ENCODE measurements around the gene CDH13.

The CDH13 gene

DNA sequence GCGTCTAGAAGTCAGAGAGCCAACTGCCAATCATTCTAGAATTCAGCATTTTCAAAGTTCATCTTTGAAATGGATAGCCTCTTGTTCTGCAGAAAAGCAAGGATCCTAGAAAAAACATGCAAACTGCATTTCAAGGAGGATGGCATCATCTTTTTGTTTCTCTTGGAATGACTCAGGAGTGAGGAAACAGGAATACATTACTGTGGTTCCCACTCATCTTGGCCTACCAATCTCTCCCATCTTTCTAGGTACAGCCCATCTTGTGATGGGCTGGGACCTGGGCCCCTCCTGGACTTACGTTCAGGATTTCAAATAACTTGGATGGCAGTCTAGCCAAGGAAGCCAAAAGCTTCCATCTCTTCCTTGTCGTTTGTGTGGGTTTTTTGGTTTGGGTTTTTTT lies 363.4 kb downstream of the CDH13 start:
- Histone ChIP-seq H4K20me1 (ENCODE audit: control insufficient read depth, insufficient read depth, low read depth, low read length) (no peaks in the 10 kb centered on the region), H3K4me2 (ENCODE audit: low read length) (no peak overlapping the region), H3K27ac (ENCODE audit: low read depth, low read length) (no peak overlapping the region), H3K4me1 (ENCODE audit: control insufficient read depth, low read length) (no peaks in the 10 kb centered on the region), H3K79me2 (ENCODE audit: control insufficient read depth, low read length) (no peaks in the 10 kb centered on the region), H3K9me2 (replicated peaks; ENCODE audit: control insufficient read depth, low read length) (no peaks in the 10 kb centered on the region), H3K36me3 (ENCODE audit: control insufficient read depth, low read length) (no peaks in the 10 kb centered on the region), H3F3A (ENCODE audit: control insufficient read depth, insufficient read depth) (no peaks in the 10 kb centered on the region), H3K27me3 (ENCODE audit: control insufficient read depth, low read length) (no peaks in the 10 kb centered on the region), H3K4me3 (ENCODE audit: low read length) (no peak overlapping the region), H3K9me3 (ENCODE audit: control insufficient read depth, insufficient read depth, low read length) (no peaks in the 10 kb centered on the region)
- TF ChIP-seq, protein P1, sequence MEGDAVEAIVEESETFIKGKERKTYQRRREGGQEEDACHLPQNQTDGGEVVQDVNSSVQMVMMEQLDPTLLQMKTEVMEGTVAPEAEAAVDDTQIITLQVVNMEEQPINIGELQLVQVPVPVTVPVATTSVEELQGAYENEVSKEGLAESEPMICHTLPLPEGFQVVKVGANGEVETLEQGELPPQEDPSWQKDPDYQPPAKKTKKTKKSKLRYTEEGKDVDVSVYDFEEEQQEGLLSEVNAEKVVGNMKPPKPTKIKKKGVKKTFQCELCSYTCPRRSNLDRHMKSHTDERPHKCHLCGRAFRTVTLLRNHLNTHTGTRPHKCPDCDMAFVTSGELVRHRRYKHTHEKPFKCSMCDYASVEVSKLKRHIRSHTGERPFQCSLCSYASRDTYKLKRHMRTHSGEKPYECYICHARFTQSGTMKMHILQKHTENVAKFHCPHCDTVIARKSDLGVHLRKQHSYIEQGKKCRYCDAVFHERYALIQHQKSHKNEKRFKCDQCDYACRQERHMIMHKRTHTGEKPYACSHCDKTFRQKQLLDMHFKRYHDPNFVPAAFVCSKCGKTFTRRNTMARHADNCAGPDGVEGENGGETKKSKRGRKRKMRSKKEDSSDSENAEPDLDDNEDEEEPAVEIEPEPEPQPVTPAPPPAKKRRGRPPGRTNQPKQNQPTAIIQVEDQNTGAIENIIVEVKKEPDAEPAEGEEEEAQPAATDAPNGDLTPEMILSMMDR (IDR thresholded peaks at IDR 0.05; ENCODE audit: low read depth, low read length, poor library complexity, severe bottlenecking): no peak
- TF ChIP-seq EZH2phosphoT487 (IDR thresholded peaks at IDR 0.05; ENCODE audit: borderline replicate concordance, low read length): no peak

DNA sequence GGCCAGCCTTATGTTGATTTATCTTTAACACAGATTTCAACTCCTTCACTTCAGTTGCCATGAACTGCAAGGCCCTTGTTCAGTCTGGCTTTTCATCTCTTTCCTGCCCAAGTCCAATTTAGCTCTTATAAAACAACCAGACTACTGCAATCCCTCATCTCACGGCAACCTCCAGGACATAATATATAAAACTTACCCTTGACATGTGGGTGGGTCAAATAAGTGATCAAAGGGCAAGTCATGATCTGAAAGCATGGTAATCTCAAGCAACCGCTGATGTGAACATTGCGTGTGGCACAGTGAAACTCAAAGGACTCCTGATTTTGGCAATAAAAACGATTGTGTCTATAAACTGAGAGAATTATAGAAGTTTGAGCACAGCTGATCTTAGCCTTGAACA lies 364.6 kb downstream of the CDH13 start:
- Histone ChIP-seq H3K4me1 (ENCODE audit: control insufficient read depth, low read length) (no peaks in the 10 kb centered on the region), H4K20me1 (ENCODE audit: control insufficient read depth, insufficient read depth, low read depth, low read length) (no peaks in the 10 kb centered on the region), H3K36me3 (ENCODE audit: control insufficient read depth, low read length) (no peaks in the 10 kb centered on the region), H3K9me2 (replicated peaks; ENCODE audit: control insufficient read depth, low read length) (no peaks in the 10 kb centered on the region), H3F3A (ENCODE audit: control insufficient read depth, insufficient read depth) (no peaks in the 10 kb centered on the region), H3K4me2 (ENCODE audit: low read length) (no peak overlapping the region), H3K27ac (ENCODE audit: low read depth, low read length) (no peak overlapping the region), H3K9me3 (ENCODE audit: control insufficient read depth, insufficient read depth, low read length) (no peaks in the 10 kb centered on the region), H3K4me3 (ENCODE audit: low read length) (no peak overlapping the region), H3K27me3 (ENCODE audit: control insufficient read depth, low read length) (no peaks in the 10 kb centered on the region), H3K79me2 (ENCODE audit: control insufficient read depth, low read length) (no peaks in the 10 kb centered on the region)
- TF ChIP-seq, protein P1 (IDR thresholded peaks at IDR 0.05; ENCODE audit: low read depth, low read length, poor library complexity, severe bottlenecking): no peak
- no peak for TF ChIP-seq EZH2phosphoT487 (IDR thresholded peaks at IDR 0.05; ENCODE audit: borderline replicate concordance, low read length)

DNA sequence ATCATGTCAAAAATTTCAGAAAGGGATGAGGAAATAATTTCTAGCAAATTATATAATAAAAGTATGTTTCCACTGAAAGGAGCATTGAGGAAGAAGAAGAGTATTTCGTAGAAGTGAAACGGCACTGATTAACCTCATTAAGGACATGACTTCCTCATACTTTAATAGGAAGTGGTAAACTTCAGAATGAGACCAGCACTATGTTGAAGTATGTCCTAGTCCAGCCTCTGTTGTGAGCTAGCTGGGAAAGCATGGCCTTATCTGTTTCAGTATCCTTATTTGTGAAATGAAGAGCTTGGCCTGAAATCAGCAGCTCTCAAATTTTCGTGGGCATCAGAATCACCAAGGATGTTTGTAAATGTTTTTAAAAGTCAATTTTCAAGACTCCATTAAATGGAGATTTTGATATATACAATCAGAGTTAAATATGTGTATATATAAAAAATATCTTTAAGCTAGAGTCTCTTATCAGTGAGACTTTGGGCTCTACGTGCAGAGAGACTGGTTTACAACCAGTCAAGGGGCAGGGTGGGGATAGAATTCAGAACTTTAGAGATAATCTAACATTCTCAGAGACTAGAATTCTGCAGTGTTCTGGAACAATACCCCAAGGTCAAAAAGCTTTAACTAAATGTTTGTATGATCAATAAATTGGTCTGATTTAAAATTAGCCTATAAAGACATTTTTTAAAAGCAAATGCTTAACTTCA lies 365.4 kb downstream of the CDH13 start:
- Histone ChIP-seq H3K9me3 (ENCODE audit: control insufficient read depth, insufficient read depth, low read length) (no peaks in the 10 kb centered on the region), H3K79me2 (ENCODE audit: control insufficient read depth, low read length) (no peaks in the 10 kb centered on the region), H3K27me3 (ENCODE audit: control insufficient read depth, low read length) (no peaks in the 10 kb centered on the region), H3K4me2 (ENCODE audit: low read length) (no peak overlapping the region), H3K4me3 (ENCODE audit: low read length) (no peak overlapping the region), H3K9me2 (replicated peaks; ENCODE audit: control insufficient read depth, low read length) (no peaks in the 10 kb centered on the region), H3K27ac (ENCODE audit: low read depth, low read length) (no peak overlapping the region), H4K20me1 (ENCODE audit: control insufficient read depth, insufficient read depth, low read depth, low read length) (no peaks in the 10 kb centered on the region), H3K36me3 (ENCODE audit: control insufficient read depth, low read length) (no peaks in the 10 kb centered on the region), H3F3A (ENCODE audit: control insufficient read depth, insufficient read depth) (no peaks in the 10 kb centered on the region), H3K4me1 (ENCODE audit: control insufficient read depth, low read length) (no peaks in the 10 kb centered on the region)
- no peak for TF ChIP-seq EZH2phosphoT487 (IDR thresholded peaks at IDR 0.05; ENCODE audit: borderline replicate concordance, low read length)
- TF ChIP-seq, protein P1 (IDR thresholded peaks at IDR 0.05; ENCODE audit: low read depth, low read length, poor library complexity, severe bottlenecking): no peak

Data from DOHH2 (cell line).